ENCODE measurements around the gene C20orf144.

Gene C20orf144

DNA sequence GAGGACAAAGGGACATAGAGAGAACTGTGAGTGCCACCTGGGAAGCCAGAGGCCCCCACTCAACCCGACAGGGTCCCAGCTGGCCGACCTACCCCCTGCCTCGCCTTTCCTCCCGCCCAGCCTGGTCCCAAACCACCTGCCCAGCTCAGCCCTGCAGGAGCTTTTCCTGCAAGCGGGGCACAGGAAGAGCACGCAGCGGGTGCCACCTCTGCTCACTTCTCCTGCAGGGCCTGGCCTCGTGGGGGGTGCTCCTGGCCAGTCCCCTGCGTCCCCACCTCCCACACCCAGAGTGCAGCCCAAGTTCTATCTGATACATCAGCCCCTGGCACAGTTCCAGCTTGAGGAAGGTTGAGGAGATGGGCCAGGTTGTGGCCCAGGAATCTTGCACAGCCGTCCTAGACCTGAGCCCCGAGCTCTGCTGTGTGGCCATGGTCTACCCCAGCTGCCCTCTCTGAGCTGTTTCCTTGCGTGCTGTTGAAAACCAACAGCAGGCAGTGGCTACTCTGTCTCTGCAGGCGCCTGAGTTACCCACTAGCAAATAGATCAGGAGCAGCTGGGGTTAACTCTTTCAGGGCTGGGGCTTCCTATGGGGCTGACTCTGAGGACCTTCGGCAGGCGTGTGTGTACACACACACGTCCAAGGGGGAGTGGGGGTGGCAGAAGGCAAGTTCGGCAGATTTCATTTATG, 10.4 kb downstream of the C20orf144 start:
- TF ChIP-seq, protein P1, sequence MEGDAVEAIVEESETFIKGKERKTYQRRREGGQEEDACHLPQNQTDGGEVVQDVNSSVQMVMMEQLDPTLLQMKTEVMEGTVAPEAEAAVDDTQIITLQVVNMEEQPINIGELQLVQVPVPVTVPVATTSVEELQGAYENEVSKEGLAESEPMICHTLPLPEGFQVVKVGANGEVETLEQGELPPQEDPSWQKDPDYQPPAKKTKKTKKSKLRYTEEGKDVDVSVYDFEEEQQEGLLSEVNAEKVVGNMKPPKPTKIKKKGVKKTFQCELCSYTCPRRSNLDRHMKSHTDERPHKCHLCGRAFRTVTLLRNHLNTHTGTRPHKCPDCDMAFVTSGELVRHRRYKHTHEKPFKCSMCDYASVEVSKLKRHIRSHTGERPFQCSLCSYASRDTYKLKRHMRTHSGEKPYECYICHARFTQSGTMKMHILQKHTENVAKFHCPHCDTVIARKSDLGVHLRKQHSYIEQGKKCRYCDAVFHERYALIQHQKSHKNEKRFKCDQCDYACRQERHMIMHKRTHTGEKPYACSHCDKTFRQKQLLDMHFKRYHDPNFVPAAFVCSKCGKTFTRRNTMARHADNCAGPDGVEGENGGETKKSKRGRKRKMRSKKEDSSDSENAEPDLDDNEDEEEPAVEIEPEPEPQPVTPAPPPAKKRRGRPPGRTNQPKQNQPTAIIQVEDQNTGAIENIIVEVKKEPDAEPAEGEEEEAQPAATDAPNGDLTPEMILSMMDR (IDR thresholded peaks at IDR 0.05; ENCODE audit: low read depth, low read length, missing control alignments), result no peak
- H3K4me3 ChIP-seq (ENCODE audit: low read depth, low read length), result peak overlapping the region; percentile 63
- in situ Hi-C loops (cut with HindIII; ENCODE audit: low sequenced_read_pairs), result no loop called here
- DNase-seq (ENCODE audit: low read depth), result no peak

DNA sequence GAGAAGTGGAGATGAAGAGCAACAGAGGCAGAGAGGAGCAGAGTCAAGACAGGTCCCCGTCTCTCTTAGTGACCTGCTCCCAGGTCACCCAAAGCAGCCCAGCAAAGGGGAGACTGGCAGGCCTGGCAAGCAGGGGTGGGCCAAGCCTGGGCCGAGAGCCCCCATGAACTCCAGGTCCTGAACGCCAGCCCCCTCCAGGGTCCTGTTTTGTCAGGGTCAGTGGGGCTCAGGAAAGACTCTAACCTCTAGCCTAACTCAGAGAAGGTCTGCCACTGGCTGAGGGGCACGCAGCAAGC, 10.9 kb downstream of the C20orf144 start:
- DNase-seq (ENCODE audit: low read depth), result no peak
- H3K4me3 ChIP-seq (ENCODE audit: low read depth, low read length), result peak overlapping the region; percentile 63
- TF ChIP-seq, protein P1 (IDR thresholded peaks at IDR 0.05; ENCODE audit: low read depth, low read length, missing control alignments), result no peak
- in situ Hi-C loops (cut with HindIII; ENCODE audit: low sequenced_read_pairs), result no loop called here

DNA sequence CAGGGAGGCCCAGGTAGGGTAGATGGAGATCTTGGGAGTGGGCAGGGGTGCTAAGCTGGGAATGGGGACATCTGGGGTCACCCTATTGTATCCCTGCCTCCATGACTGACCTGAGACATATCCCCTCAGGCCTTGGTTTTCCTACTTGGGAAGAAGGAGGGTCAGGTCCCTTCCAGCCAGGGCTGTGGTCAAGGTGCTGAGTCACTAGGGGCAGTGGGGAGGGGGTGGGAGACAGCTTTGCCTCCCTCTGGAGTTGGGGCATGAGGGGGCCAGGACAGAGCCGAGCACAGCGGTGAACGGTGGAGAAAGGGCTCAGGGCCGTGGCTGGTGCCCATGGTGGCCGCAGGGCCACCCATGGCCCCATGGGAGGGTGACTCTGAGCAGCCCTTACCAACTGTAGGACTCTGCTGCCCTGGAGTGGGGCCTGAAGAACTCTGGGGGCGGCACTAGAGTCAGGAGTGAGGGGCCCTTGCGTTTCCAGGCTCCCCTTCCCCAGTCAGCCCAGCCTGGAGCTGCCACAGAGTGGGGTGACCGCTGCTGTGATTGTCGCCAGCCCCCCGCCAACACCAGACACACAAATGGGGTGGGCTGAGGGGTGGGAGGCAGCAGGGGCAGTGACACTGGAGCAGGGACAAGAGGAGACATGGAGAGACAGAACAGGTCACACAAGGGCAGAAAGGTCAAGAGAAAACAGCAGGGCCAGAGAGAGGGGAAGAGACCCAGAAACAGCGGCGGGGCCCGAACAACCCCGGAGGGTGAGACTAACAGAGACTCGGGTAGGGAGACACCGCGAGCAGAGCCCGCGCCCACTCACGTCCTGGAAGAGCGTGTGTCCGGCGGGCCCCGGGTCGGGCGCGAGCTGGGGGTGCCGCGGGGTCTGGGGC, 11.5 kb downstream of the C20orf144 start:
- no peak for DNase-seq (ENCODE audit: low read depth)
- in situ Hi-C loops (cut with HindIII; ENCODE audit: low sequenced_read_pairs), result no loop called here
- peak overlapping the region; percentile 63 for H3K4me3 ChIP-seq (ENCODE audit: low read depth, low read length)
- TF ChIP-seq, protein P1 (IDR thresholded peaks at IDR 0.05; ENCODE audit: low read depth, low read length, missing control alignments), result no peak

DNA sequence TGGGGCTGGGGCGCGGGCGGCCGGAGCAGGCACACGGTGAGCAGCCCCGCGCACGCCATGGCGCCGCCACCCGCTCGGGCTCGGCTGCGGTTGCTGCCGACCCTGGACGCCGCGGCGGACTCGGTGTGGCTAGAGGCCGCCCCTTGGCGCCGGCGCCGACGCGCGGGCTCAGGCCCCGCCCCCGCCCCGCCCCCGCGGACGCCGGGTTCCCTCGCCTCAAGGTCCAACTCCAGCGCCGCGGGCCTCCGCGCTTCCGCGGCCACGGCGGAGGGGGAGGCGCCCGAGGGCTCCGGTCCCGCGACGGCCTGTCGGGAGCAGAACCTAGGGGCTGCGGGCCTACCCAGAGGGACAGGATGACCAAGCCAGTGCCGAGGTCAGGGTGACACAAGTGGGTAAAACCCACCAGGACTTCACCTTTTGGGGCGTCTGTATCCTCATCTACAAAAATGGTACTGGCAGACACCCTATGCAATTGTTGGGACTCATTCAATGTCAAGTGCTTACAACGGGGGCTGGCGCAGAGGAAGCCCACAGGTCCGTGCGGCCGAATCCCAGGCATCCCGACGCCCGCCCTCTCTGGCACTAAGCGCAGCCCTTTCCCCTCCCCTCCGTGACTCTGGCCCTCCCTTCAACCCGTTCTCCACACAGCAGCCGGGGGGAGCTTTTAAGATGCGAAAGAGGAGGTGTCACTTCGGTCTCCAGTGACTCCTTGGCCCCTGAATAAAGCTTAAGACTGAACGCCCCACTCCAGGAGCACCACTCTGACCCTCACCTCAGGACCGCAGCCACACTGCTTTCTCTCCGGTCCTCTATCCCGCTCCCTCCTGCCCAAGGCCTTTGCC, 12.4 kb downstream of the C20orf144 start, which contains the start of gene NECAB3:
NECAB3 (minus strand) TSS at position 135 of the 842 bp plus-strand sequence; CDS start at position 59, 76 bp downstream.
- TF ChIP-seq, protein P1 (IDR thresholded peaks at IDR 0.05; ENCODE audit: low read depth, low read length, missing control alignments), result no peak
- in situ Hi-C loops (cut with HindIII; ENCODE audit: low sequenced_read_pairs), result no loop called here
- H3K4me3 ChIP-seq (ENCODE audit: low read depth, low read length), result peak within 1 kb of the TSS; percentile 63
- DNase-seq (ENCODE audit: low read depth), result no peak

DNA sequence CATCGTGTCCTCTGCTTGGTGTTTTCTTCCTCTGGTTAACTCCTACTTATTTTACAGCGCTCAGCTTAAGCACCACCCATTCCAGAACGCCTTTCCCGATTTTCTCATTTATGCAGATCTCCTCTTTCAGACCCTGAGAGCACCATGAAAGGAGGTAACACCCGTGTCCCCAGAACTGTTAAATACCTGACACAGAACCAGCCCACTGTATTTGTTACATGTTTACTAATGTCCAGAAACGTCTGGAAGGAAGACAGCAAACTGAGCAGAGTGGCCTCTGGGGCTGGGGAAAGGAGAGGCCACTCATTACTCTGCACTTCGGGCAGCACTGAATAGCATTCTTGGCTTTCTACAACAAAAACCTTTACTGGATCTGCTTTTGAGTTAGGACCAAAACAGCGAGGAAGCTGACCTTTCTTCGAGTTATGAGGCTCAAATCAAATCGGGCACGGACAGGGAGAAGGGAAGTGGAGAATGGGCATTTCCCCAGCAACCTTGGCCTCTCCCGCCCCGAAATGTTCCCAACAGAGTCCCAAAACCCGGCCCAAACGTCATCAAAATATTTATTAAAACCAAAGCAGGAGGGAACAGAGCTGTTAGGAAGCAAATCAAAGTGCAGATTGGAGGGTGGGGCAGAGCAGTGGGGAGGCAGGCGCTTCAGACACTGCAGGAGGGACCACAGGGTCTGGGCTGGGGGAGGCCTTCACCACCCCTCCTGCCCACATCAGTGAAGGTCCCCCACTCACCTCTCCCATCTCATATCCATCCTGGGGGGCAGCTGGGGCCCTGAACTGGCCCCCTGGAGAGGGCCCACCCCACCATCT, 13.2 kb downstream of the C20orf144 start:
- peak overlapping the region; percentile 63 for H3K4me3 ChIP-seq (ENCODE audit: low read depth, low read length)
- in situ Hi-C loops (cut with HindIII; ENCODE audit: low sequenced_read_pairs), result no loop called here
- TF ChIP-seq, protein P1 (IDR thresholded peaks at IDR 0.05; ENCODE audit: low read depth, low read length, missing control alignments), result no peak

More for the DNA sequence above, 13.2 kb downstream of the C20orf144 start:
- no peak for DNase-seq (ENCODE audit: low read depth)
